ENCODE results near the gene KCTD13. TPM values are rescaled to one million over a fixed set of nuclear protein-coding genes. Genes with fewer than 3 reads are reported as not detected.

KCTD13 gene
- total RNA-seq, 1 experiment from 2014 or later = 40.7 TPM

DNA sequence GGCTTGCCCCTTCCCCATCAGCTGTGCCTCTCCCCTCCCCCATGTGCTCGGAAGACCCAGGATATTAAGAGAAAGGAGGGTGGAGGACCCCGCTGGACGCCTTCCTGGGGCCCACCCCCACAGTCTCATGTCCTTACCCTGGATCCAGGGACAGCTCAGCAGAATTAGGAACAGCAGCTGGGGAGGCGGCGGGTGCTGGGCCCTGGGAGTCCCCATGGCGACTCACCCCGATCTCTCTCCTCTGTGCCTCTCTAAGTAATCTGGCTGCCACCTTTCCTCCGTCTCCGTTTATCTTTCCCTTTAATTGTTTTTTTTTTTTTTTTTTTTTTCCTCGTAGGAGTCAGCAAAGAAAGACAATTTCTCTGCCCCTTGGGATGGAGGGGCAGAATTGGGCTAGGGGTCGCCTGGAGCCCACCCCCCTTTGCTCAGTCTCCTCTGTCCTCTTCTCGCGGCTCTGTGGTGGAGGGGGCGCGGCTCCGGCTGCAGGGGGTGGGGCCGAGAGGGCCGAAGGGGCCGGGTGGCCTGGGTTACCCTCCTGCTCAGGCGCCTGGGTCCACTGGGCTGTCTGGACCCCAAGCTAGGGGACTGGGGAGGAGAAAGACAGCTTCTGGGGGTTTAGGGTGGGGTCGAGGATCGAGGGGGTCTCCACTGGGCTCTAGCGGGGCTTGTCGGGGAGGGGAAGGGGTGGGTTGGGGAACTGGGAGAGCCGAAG is 27.1 kb downstream of the KCTD13 start:
- Histone ChIP-seq H3K36me3 (ENCODE audit: control insufficient read depth in 1 of 2, insufficient read depth in 2 of 2, low read length in 2 of 2) (no peaks in the 10 kb centered on the region), H3K9ac (ENCODE audit: low read length) (peak overlapping the region; percentile 67), H3K4me3 (replicated peaks in 1 of 2; ENCODE audit: low read depth in 1 of 2, low read length in 2 of 2) (peak overlapping the region; percentile 71 to 75), H3K4me2 (ENCODE audit: low read length) (peak overlapping the region; percentile 93), H4K20me1 (ENCODE audit: insufficient read depth) (no peaks in the 10 kb centered on the region), H3K27me3 (ENCODE audit: insufficient read depth, low read length) (no peaks in the 10 kb centered on the region), H3K27ac (ENCODE audit: low read depth, low read length) (peak overlapping the region; percentile 78; the same call in 1 of the 2 replicates), H3K9me2 (ENCODE audit: insufficient read depth) (no peaks in the 10 kb centered on the region), H2AFZ (ENCODE audit: low read depth, low read length, poor library complexity, severe bottlenecking) (no peak overlapping the region), H3K9me3 (ENCODE audit: control insufficient read depth in 1 of 2, insufficient read depth in 1 of 2, low read depth in 1 of 2, low read length in 2 of 2) (no peaks in the 10 kb centered on the region), H3K79me2 (ENCODE audit: insufficient read depth, low read length) (no peaks in the 10 kb centered on the region), H3K4me1 (ENCODE audit: control insufficient read depth in 1 of 2, insufficient read depth in 2 of 2, low read length in 2 of 2) (peaks cover 9 to 31% of the 10 kb centered on the region in 2 experiments)
- ChIA-PET RAD21 (ENCODE audit: low non-redundant PET in 1 of 2, low total read pairs in 2 of 2, uncharacterized antibody in 2 of 2, unreplicated experiment in 2 of 2) (interaction anchor here (0.8 to 1.1 kb wide), 5 partner anchors 7 to 92 kb away, joined by 3 to 5 read pairs (median 3); partner anchors contain the start of gene TMEM219 (in 1 of the 2)), CTCF (interaction anchor here (1.0 to 1.6 kb wide), 6 partner anchors 51 to 198 kb away, joined by 4 to 10 read pairs (median 6); partner anchors contain the start of genes MVP and PAGR1), POLR2A (interaction anchor here (0.5 to 2.0 kb wide), 10 partner anchors 9 to 253 kb away, joined by 3 to 9 read pairs (median 5); partner anchors contain the start of genes HIRIP3, KCTD13, PAGR1 and TAOK2)
- TF ChIP-seq YY1 (IDR thresholded peaks at IDR 0.05; ENCODE audit: extremely low read depth, insufficient replicate concordance, low read depth, low read length) (peak; percentile 11), POLR2A (IDR thresholded peaks at IDR 0.05; ENCODE audit: borderline replicate concordance, extremely low read depth, insufficient read depth, insufficient read length) (no peak)
- DNase-seq (ENCODE audit: low read depth, low spot score) (no peak), ATAC-seq (peak; percentile 68)
- intact Hi-C loops (cut with micrococcal nuclease) = loop anchor here (1.0 kb wide), 2 partner anchors 74 to 97 kb away; partner anchors contain the start of genes INO80E and TAOK2
- TSS peak; percentile 82 for BruUV-seq (replicated peaks)

DNA sequence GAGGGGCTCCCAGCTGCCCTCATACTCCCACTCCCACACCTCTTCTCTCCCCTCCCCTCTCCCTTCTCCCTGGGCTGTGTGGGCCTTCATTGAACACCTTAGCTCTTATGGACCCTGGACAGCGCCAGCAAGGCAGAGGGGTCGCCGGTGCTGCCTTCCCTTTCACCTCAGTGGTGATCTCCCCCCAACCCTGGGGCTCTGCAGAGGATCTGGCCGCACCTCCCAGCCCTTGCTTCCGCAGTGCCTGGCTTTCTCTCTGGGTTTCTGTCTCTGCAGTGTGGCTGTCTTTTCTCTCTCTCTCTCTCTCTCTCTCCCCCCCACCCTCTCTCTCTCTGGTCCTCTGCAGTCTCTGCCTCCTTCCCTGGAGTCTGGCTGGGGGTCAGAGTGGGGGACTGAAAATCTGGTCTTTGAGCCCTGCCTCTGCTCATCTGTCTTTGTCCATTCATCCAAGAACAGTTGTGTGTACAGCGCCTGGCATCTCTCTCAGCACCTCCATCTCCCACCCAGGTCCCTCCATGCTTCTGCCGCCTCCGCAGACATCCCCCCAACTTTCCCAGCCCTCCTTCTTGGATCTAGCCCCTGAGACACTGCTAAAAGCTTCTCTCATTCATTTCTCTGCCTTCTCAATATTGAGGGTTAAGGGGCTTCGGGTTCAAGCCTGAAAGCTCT is 27.8 kb downstream of the KCTD13 start:
- no peak overlapping the region for H2AFZ ChIP-seq (ENCODE audit: low read depth, low read length, poor library complexity, severe bottlenecking)
- no peaks in the 10 kb centered on the region for H3K9me3 ChIP-seq (ENCODE audit: control insufficient read depth in 1 of 2, insufficient read depth in 1 of 2, low read depth in 1 of 2, low read length in 2 of 2)
- no peaks in the 10 kb centered on the region for H4K20me1 ChIP-seq (ENCODE audit: insufficient read depth)
- intact Hi-C loops (cut with micrococcal nuclease) = no loop called here
- H3K79me2 ChIP-seq (ENCODE audit: insufficient read depth, low read length) = no peaks in the 10 kb centered on the region
- peaks cover 9 to 31% of the 10 kb centered on the region in 2 experiments for H3K4me1 ChIP-seq (ENCODE audit: control insufficient read depth in 1 of 2, insufficient read depth in 2 of 2, low read length in 2 of 2)
- POLR2A ChIA-PET = no interaction called here
- peak overlapping the region; percentile 93 for H3K4me2 ChIP-seq (ENCODE audit: low read length)
- 0 out of 2 replicates have a peak overlapping the region, but pooled peaks have one; percentile 78 for H3K27ac ChIP-seq (ENCODE audit: low read depth, low read length)
- no peaks in the 10 kb centered on the region for H3K36me3 ChIP-seq (ENCODE audit: control insufficient read depth in 1 of 2, insufficient read depth in 2 of 2, low read length in 2 of 2)
- ATAC-seq = no peak
- no peak for DNase-seq (ENCODE audit: low read depth, low spot score)
- BruUV-seq (replicated peaks) = no TSS peak
- no peaks in the 10 kb centered on the region for H3K9me2 ChIP-seq (ENCODE audit: insufficient read depth)
- no peaks in the 10 kb centered on the region for H3K27me3 ChIP-seq (ENCODE audit: insufficient read depth, low read length)
- RAD21 ChIA-PET (ENCODE audit: low non-redundant PET in 1 of 2, low total read pairs in 2 of 2, uncharacterized antibody in 2 of 2, unreplicated experiment in 2 of 2) = interaction anchor here in 1 of 2 experiments (1.1 kb wide), 1 partner anchor 91 kb away, joined by 5 read pairs; no protein-coding TSS in a partner anchor
- peak overlapping the region; percentile 67 for H3K9ac ChIP-seq (ENCODE audit: low read length)
- CTCF ChIA-PET = no interaction called here
- H3K4me3 ChIP-seq (replicated peaks in 1 of 2; ENCODE audit: low read depth in 1 of 2, low read length in 2 of 2) = peak overlapping the region; percentile 71 to 75
- no peak for TF ChIP-seq SIN3A (IDR thresholded peaks at IDR 0.05; ENCODE audit: low read depth)
- TF ChIP-seq, protein P1, sequence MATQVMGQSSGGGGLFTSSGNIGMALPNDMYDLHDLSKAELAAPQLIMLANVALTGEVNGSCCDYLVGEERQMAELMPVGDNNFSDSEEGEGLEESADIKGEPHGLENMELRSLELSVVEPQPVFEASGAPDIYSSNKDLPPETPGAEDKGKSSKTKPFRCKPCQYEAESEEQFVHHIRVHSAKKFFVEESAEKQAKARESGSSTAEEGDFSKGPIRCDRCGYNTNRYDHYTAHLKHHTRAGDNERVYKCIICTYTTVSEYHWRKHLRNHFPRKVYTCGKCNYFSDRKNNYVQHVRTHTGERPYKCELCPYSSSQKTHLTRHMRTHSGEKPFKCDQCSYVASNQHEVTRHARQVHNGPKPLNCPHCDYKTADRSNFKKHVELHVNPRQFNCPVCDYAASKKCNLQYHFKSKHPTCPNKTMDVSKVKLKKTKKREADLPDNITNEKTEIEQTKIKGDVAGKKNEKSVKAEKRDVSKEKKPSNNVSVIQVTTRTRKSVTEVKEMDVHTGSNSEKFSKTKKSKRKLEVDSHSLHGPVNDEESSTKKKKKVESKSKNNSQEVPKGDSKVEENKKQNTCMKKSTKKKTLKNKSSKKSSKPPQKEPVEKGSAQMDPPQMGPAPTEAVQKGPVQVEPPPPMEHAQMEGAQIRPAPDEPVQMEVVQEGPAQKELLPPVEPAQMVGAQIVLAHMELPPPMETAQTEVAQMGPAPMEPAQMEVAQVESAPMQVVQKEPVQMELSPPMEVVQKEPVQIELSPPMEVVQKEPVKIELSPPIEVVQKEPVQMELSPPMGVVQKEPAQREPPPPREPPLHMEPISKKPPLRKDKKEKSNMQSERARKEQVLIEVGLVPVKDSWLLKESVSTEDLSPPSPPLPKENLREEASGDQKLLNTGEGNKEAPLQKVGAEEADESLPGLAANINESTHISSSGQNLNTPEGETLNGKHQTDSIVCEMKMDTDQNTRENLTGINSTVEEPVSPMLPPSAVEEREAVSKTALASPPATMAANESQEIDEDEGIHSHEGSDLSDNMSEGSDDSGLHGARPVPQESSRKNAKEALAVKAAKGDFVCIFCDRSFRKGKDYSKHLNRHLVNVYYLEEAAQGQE (IDR thresholded peaks at IDR 0.05; ENCODE audit: low read depth) = peak; percentile 52

All from HCT116 (cell line).